GM18951 (cell line): ENCODE measurements around the gene LAMTOR1.

Source experiments
- POLR2A ChIP-seq: IDR thresholded peaks from 4 replicates; pipeline ENCODE4 v1.6.1; 2011; ENCODE audit warnings: mild to moderate bottlenecking; ENCODE audit not compliant: insufficient read length, insufficient read depth; ENCODE audit errors: extremely low read depth
- in situ Hi-C: fragments of 300-500 bp; cut with MboI; formaldehyde crosslinking; loops from one replicate; pipeline ENCODE4 v1.12.0; 2022; ENCODE audit warnings: low sequenced_read_pairs, mixed read lengths, inconsistent platforms; ENCODE audit not compliant: unreplicated experiment

Gene LAMTOR1

GRCh38 chr11:72129381-72129780 is 26.3 kb upstream of the LAMTOR1 start:
- no peak for TF ChIP-seq POLR2A

GRCh38 chr11:72127923-72128322 is 24.8 kb upstream of the LAMTOR1 start:
- no peak for TF ChIP-seq POLR2A

More at GRCh38 chr11:72129381-72129780, 26.3 kb upstream of the LAMTOR1 start:
- in situ Hi-C loops, result no loop called here

GRCh38 chr11:72125956-72126355 is 22.9 kb upstream of the LAMTOR1 start:
- in situ Hi-C loops, result no loop called here
- no peak for TF ChIP-seq POLR2A

More at GRCh38 chr11:72127923-72128322, 24.8 kb upstream of the LAMTOR1 start:
- in situ Hi-C loops, result no loop called here

- no peak for TF ChIP-seq POLR2A
- in situ Hi-C loops, result no loop called here
These were observed 20.9 kb upstream of the LAMTOR1 start for GRCh38 chr11:72124046-72124445.

- no peak for TF ChIP-seq POLR2A
- in situ Hi-C loops, result no loop called here
These were observed 20.1 kb upstream of the LAMTOR1 start for GRCh38 chr11:72123117-72123653.

- in situ Hi-C loops, result no loop called here
- no peak for TF ChIP-seq POLR2A
These were observed 19.5 kb upstream of the LAMTOR1 start for GRCh38 chr11:72122607-72123006.

GRCh38 chr11:72120930-72121329 is 17.8 kb upstream of the LAMTOR1 start:
- no peak for TF ChIP-seq POLR2A

GRCh38 chr11:72119198-72119597 is 16.1 kb upstream of the LAMTOR1 start:
- TF ChIP-seq POLR2A, result no peak
- in situ Hi-C loops, result no loop called here

More at GRCh38 chr11:72120930-72121329, 17.8 kb upstream of the LAMTOR1 start:
- in situ Hi-C loops, result no loop called here

- in situ Hi-C loops, result no loop called here
- no peak for TF ChIP-seq POLR2A
These were observed 13.1 kb upstream of the LAMTOR1 start for GRCh38 chr11:72116019-72116755.

- TF ChIP-seq POLR2A, result no peak
- in situ Hi-C loops, result no loop called here
These were observed 11.5 kb upstream of the LAMTOR1 start for GRCh38 chr11:72114570-72114969.

- TF ChIP-seq POLR2A, result no peak
- in situ Hi-C loops, result no loop called here
These were observed 10.1 kb upstream of the LAMTOR1 start for GRCh38 chr11:72112978-72113808.

GRCh38 chr11:72112143-72112977 is 9.3 kb upstream of the LAMTOR1 start, which contains the start of gene ANAPC15:
Gene ANAPC15, minus strand, starts transcription at chr11:72112695. Its CDS starts 1,419 bp downstream, at chr11:72111276.
- in situ Hi-C loops, result no loop called here
- peak; percentile 95 for TF ChIP-seq POLR2A
